Left ventricle myocardium superior (tissue), 1 donor: Measurements from ENCODE around the gene DPY19L3. TPM values are rescaled to one million over a fixed set of nuclear protein-coding genes. Genes with fewer than 3 reads are reported as not detected.
"Not testable (repeated sequence)": the region's sequence is repeated elsewhere in the genome, so short reads cannot be mapped to it uniquely, and the experiment has no call there.

Source experiments
- ATAC-seq: fragments of 200-7000 bp; cut with Tn5 transposase; one replicate; pipeline ENCODE4 v1.9.1; 2020; ENCODE audit warnings: mild to moderate bottlenecking, moderate library complexity
- DNase-seq: peaks from one replicate; pipeline ENCODE4 v3.0.0-alpha.2; 2020
- intact Hi-C: fragments of 100-400 bp; cut with micrococcal nuclease; formaldehyde crosslinking; loops from one replicate; pipeline ENCODE4 v1.11.0; 2022
- total RNA-seq: library from RNA; stranded (reverse); fragmentation: NEBNext Ultra II Directional; extraction: Animal tissue kit (Norgen Biotek cat#: 25700); gene quantifications from one replicate; pipeline ENCODE4 v1.2.1, GENCODE V29; 2021
- donor health status: DM: no; HTN: yes; CAD: no; lungs with severe emphysema.

Gene DPY19L3
- total RNA-seq, 1 donor from 2014 or later = 5.2 TPM

- DNase-seq = no peak
- ATAC-seq = no peak
- intact Hi-C loops = no loop called here
These were observed 70.4 kb downstream of the DPY19L3 start for GRCh38 chr19:32476032-32476350.

- intact Hi-C loops = no loop called here
- no peak for DNase-seq
- ATAC-seq = no peak
These were observed 74.8 kb downstream of the DPY19L3 start for GRCh38 chr19:32480321-32480720.

GRCh38 chr19:32483574-32483973 is 78.0 kb downstream of the DPY19L3 start:
- intact Hi-C loops = no loop called here
- DNase-seq = no peak
- no peak for ATAC-seq

- intact Hi-C loops = no loop called here
- DNase-seq = no peak
- ATAC-seq = no peak
These were observed 84.4 kb downstream of the DPY19L3 start for GRCh38 chr19:32489971-32490370.

- no peak for DNase-seq
- intact Hi-C loops = no loop called here
- no peak for ATAC-seq
These were observed 91.8 kb downstream of the DPY19L3 start for GRCh38 chr19:32497391-32497790.

- no peak for DNase-seq
- no peak for ATAC-seq
- intact Hi-C loops = no loop called here
These were observed 93.2 kb downstream of the DPY19L3 start for GRCh38 chr19:32498648-32499200.

- intact Hi-C loops, DNase-seq, ATAC-seq: not testable (repeated sequence)
These were observed 106.9 kb downstream of the DPY19L3 start for GRCh38 chr19:32512498-32512897.

- intact Hi-C loops = no loop called here
- ATAC-seq (no peak), DNase-seq (no peak)
These were observed 113.5 kb downstream of the DPY19L3 start for GRCh38 chr19:32519023-32519422.

- ATAC-seq (no peak), DNase-seq (no peak)
- intact Hi-C loops = no loop called here
These were observed 117.4 kb downstream of the DPY19L3 start for GRCh38 chr19:32522967-32523366.

GRCh38 chr19:32526895-32527294 is 121.3 kb downstream of the DPY19L3 start:
- intact Hi-C loops = no loop called here

GRCh38 chr19:32530773-32531172 is 125.2 kb downstream of the DPY19L3 start:
- ATAC-seq = no peak
- no peak for DNase-seq
- intact Hi-C loops = no loop called here

More at GRCh38 chr19:32526895-32527294, 121.3 kb downstream of the DPY19L3 start:
- DNase-seq (no peak), ATAC-seq (no peak)

- no peak for DNase-seq
- ATAC-seq = no peak
- intact Hi-C loops = no loop called here
These were observed 126.7 kb downstream of the DPY19L3 start for GRCh38 chr19:32532233-32532632.

Other genes with a start within 250 kb of the DPY19L3 start
- gene ZNF507, start 60.2 kb upstream of the DPY19L3 start, total RNA-seq = 16.1 TPM
- gene PDCD5, start 175.4 kb downstream of the DPY19L3 start, total RNA-seq = 135 TPM